Measurements from ENCODE around the gene HEXIM1.

DNA sequence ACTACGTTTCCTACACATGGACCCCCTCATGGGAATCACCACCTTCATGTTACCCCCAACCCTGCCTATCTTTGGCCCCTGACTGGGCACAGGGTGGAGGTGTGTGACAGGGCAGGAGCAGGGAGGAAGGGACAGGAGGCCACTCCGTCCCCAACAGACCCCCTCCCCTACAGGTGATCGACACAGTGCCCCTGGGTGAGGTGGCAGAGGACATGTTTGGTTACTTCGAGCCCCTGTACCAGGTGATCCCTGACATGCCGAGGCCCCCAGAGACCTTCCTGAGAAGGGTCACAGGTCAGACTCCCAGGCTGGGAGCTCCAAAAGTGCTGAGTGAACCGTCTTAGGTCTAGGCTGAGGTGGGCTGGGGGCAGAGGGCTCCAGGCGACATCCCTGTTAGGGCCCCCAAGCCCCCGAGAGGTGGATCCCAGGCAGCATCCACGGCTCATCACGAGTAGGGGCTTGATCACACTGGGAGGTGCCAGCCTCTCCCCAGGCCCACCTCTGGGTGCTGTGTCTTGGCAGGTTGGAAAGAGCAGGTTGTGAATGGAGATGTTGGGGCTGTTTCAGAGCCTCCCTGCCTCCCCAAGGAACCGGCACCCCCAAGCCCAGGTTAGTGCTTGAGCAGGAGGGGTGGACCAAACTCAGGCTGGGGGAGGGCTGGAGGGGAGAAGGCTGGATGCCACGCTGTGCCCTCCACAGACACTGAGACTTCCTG, 11.3 kb upstream of the HEXIM1 start:
- TF ChIP-seq, protein P1, sequence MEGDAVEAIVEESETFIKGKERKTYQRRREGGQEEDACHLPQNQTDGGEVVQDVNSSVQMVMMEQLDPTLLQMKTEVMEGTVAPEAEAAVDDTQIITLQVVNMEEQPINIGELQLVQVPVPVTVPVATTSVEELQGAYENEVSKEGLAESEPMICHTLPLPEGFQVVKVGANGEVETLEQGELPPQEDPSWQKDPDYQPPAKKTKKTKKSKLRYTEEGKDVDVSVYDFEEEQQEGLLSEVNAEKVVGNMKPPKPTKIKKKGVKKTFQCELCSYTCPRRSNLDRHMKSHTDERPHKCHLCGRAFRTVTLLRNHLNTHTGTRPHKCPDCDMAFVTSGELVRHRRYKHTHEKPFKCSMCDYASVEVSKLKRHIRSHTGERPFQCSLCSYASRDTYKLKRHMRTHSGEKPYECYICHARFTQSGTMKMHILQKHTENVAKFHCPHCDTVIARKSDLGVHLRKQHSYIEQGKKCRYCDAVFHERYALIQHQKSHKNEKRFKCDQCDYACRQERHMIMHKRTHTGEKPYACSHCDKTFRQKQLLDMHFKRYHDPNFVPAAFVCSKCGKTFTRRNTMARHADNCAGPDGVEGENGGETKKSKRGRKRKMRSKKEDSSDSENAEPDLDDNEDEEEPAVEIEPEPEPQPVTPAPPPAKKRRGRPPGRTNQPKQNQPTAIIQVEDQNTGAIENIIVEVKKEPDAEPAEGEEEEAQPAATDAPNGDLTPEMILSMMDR (IDR thresholded peaks at IDR 0.05; ENCODE audit: poor library complexity): no peak
- TF ChIP-seq EZH2 (IDR thresholded peaks at IDR 0.05; ENCODE audit: borderline replicate concordance): no peak

Measured in hepatocyte (in vitro differentiated cells).